Measurements from ENCODE around the gene PDCL2.
"Not testable (repeated sequence)": the region's sequence is repeated elsewhere in the genome, so short reads cannot be mapped to it uniquely, and the experiment has no call there.

The PDCL2 gene

GRCh38 chr4:55592014-55592413 is at the start of gene PDCL2:
TSS of gene PDCL2 (minus strand) at chr4:55592245. CDS start at chr4:55592109, 136 bp downstream.
- DNase-seq: peak; percentile 15

- DNase-seq: peak; percentile 63
Observed at GRCh38 chr4:55637272-55637820, 45.3 kb upstream of the PDCL2 start.

GRCh38 chr4:55636656-55636999 is 44.6 kb upstream of the PDCL2 start:
- peak; percentile 76 for DNase-seq

GRCh38 chr4:55635741-55636655 is 44.0 kb upstream of the PDCL2 start, which contains the start of gene NMU:
TSS of gene NMU (minus strand) at chr4:55636298. CDS start at chr4:55636192, 106 bp downstream.
- peak; percentile 81 for DNase-seq

DNA sequence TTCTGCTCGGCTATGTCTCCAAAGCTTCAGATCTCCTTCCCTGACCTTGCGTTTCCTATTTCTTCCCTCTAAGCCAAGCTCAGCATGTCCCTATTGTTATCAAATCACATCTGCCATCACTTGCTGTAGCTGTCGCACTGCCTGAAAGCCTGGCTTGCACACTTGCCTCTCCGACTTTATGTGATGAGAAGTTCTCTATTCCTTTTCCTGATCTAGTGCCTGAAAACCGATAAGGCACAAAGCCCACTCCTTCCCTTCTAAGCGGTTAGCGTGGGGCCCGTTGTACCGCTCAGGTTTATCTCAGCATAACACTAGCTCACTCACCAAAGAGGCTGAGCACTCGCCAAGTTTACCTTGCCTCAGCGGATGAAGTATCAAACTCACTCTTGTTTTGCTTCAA is 43.2 kb upstream of the PDCL2 start:
- DNase-seq: no peak

DNA sequence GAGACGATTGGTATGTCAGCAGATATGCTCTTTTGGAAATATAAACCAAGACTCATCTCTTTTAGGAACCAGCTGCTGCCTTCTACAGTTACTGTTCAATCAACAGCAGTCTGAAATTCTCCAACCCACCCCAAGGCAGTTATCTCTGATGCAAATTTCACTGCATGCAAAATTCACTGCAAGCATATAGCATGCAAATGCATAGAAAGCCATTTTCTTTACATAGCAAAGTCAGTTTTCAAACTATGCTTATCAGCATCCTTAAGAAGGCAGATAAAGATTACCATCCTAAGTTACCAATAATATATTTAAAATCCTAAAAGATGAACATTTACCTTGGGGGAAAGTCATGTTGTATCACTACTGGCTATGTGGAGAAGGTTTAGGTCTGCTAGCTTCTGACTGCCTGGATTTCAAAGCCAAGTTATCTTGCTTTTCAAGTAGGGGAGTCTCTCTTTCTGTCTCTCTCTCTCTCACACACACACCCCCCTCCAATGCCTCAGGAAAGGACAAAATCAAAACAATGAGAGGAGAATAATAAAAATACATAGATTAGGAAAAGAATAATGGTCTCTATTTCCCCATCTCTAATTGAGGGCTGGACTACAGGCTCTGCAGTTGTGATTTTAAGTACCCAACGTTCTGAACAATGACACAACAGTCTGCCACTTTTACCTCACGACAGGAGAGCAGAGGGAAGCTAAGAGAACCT is 42.5 kb upstream of the PDCL2 start:
- DNase-seq: peak; percentile 95

- peak; percentile 76 for DNase-seq
Observed at GRCh38 chr4:55633903-55634302, 41.9 kb upstream of the PDCL2 start.

DNA sequence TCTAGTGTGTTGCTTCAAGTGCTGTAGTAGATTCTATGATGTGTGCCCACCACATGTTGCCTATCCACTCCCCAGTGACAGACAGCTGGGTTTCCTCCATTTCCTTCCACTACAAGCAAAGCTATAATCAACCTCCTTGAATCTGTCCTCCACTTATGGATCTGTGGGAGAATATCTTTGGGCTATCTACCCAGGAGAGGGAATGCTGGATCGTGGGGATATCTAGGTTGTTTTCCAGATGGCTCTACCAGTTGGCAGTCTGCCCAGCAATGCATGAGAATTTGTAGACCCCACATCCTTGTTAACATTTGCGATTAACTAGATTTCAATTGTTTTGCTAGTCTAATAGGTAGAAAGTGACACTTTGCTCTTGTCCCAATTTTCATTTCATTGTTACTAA is 33.8 kb upstream of the PDCL2 start:
- DNase-seq: no peak

DNA sequence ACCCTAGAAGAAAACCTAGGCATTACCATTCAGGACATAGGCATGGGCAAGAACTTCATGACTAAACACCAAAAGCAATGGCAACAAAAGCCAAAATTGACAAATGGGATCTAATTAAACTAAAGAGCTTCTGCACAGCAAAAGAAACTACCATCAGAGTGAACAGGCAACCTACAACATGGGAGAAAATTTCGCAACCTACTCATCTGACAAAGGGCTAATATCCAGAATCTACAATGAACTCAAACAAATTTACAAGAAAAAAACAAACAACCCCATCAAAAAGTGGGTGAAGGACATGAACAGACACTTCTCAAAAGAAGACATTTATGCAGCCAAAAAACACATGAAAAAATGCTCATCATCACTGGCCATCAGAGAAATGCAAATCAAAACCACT is 32.0 kb upstream of the PDCL2 start:
- DNase-seq: not testable (repeated sequence)

GRCh38 chr4:55618546-55619143 is 26.6 kb upstream of the PDCL2 start:
- no peak for DNase-seq

DNA sequence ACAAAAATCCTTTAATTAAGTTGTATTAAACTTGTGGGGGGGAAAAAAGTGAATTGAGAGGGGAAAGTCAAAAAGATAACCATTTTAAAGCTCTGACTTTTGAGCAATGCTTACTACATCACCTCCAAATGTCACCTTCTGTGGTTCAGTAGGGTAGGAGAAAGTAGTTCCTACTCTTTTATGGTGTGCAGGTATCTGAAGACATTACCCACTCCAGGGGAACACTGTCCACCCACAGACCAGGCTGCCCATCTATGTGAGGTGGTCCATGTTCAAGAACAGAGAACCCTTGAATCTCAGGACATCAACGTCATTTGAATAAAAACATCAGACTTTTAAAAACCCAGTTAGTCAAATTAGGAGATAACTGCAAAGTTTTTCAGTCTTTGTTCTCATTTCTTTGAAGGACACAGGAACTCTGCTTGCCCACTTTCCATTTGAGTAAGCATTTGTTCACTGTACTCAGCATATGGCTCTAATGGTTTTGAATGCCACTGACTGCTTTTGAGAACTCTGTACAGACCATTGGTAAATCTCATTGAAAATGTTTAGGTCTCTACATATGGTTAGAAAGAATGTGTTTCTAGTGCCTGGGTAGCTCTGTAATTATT is 25.6 kb upstream of the PDCL2 start:
- DNase-seq: no peak

GRCh38 chr4:55615008-55615407 is 23.0 kb upstream of the PDCL2 start:
- DNase-seq: no peak

GRCh38 chr4:55613621-55614020 is 21.6 kb upstream of the PDCL2 start:
- DNase-seq: no peak

DNA sequence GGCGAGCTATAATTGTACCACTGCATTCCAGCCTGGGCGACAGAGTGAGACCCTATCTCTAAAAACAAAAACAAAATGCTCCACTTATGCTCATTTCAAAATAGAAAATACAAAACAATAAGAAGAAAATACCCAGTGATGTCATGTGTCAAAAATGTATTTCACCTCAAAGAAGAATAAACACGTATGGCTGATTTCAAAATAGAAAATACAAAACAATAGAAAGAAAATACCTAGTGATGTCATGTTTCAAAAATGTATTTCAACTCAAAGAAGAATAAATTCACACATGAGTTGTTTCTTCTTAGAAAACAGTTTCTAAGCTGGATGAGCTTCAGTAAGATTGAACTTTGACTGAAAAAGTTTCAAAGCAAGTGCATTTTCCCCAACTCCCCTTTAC is 20.3 kb upstream of the PDCL2 start:
- DNase-seq: no peak

DNA sequence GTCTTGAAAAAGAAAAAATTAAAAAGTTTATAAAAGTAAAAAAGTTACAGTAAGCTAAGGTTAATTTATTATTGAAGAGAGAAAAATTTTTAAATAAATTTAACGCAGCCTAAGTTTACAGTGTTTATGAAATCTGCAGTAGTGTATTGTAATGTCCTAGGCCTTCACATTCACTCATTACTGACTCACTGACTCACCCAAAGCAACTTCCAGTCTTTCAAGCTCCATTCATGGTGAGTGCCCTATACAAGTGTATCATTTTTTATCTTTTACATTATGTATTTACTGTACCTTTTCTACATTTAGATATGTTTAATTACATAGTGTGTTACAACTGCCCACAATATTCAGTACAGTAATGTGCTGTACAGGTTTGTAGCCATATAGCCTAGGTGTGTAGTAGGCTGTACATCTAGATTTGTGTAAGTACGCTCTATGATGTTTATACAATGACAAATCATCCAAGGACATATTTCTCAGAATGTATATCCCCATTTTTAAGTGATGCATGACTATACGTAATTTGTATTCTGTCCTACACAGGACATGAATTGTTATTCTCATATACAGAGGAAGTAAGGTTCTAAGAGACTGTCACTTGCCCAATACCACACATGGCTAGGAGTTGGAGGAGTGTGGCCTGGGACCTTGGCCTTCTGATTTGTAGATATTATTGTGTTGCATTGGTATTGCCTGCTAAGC is 19.5 kb upstream of the PDCL2 start:
- DNase-seq: no peak

GRCh38 chr4:55610381-55610780 is 18.3 kb upstream of the PDCL2 start:
- peak; percentile 95 for DNase-seq

GRCh38 chr4:55609393-55609866 is 17.4 kb upstream of the PDCL2 start:
- DNase-seq: peak; percentile 60

DNA sequence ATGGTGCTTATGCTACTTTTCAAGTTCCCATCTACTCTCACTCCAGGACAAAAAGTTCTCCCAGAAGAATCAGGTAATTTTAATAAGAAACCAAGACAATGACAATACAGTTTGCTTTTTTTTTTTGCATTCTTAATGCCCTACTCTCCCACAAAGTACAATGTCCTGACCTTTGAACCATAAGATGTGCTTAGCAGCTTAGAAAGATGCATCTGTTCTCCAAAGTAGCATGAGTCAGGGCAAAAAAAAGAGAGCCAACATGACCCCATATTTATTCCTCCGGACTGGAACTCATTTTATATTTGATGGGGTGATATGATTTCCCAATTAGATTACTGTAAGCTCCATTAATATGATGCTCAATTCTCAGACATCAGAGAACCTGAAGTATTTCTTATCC is 16.5 kb upstream of the PDCL2 start:
- DNase-seq: no peak

DNA sequence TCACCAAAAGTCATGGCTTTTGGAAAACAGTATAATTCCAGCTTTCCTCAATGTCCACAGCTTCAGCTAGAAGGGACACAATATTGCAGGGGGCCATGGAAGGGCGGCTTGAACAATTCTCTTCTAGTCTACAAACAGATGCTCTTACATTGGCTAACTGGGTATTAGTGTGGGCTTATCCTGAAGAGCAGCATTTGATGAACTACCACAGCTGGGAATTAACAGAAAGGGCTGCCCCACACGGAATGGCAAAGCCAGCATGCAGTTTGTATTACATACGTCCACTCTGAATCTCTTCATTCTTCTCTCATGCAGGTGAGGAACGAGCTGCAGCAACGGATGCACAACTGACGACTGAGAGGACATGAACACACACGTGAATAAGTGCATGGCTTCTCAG is 13.0 kb upstream of the PDCL2 start:
- no peak for DNase-seq

GRCh38 chr4:55600640-55601039 is 8.6 kb upstream of the PDCL2 start:
- no peak for DNase-seq

DNA sequence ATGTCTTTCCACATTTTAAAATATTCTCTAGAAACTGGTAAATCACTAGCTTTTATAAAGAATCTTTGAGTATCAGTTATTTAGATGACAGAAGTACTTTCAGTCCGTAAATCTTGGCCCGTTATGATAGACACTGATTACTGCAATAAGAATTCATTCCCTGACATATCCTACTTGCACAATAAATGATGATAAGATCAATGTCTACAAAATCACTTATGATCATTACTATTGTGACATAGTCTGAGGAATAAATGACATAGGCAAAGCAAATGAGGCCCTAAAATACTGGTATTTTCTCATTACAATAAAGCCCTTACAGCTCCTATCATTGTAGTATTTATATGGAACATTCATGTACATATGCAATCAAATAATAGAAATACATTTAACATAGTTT is 6.6 kb upstream of the PDCL2 start:
- no peak for DNase-seq

DNA sequence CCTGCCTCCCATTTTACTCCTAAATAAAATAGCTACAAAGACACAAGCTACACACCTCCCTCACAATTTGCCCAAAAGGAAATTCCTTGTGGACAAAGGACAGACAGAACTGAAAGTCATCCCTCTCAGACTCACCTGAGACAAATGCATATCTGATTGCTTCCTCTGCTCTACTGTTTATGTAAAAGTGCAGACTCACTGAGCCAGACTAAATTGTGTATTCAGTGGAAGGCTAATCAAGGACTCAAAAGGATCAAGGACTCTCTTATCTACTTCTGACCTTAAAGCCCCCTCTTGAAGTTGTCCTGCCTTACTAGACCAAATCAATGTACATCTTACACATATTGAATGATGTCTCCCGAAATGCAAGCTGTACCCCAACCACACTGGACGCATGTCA is 3.9 kb downstream of the PDCL2 start:
- DNase-seq: no peak
